SK-N-SH (cell line): Measurements from ENCODE around the gene TAF1D. TPM values are rescaled to one million over a fixed set of nuclear protein-coding genes. Genes with fewer than 3 reads are reported as not detected.

Source experiments
- CTCF ChIA-PET: fragments of 300-600, 350-600 bp; formaldehyde crosslinking; extraction: SDS; loops from one replicate; lab custom pipeline; 2021; lab: Yijun Ruan, JAX
- POLR2A ChIA-PET: fragments of 350-600 bp; sonication (Branson Sonifier 250); formaldehyde crosslinking; extraction: SDS; loops from one replicate; lab custom pipeline; 2020; ENCODE audit warnings: antibody characterized with exemption, inconsistent platforms; lab: Yijun Ruan, JAX
- DNase-seq: peaks from one replicate; pipeline ENCODE4 v3.0.0; 2012
- H2AFZ ChIP-seq: fragments of 200-600 bp; sonication (generic); 2 replicates; pipeline ENCODE4 v1.8.1; 2016; ENCODE audit warnings: antibody characterized with exemption, mild to moderate bottlenecking, low read depth
- H3F3A ChIP-seq: fragments of 200-600 bp; sonication (generic); replicated peaks from 2 replicates; pipeline ENCODE3; 2016; ENCODE audit warnings: antibody characterized with exemption, mild to moderate bottlenecking; ENCODE audit not compliant: insufficient read depth
- H3K27ac ChIP-seq, 2 experiments: fragments of 200-500 bp in 1 of 2; fragments of 200-600 bp in 1 of 2; sonication (Bioruptor generic) in 1 of 2; sonication (generic), shearing (Covaris generic) in 1 of 2; 2 replicates each; pipeline versions ENCODE4 v1.5.1 to v1.6.1; 2014 to 2016; ENCODE audit warnings: low read depth in 2 of 2, inconsistent platforms in 1 of 2, low read length in 1 of 2, mild to moderate bottlenecking in 1 of 2, mixed read lengths in 1 of 2
- H3K27me3 ChIP-seq: fragments of 200-600 bp; sonication (generic), shearing (Covaris generic); 2 replicates; pipeline ENCODE4 v1.6.1; 2016; ENCODE audit warnings: mixed run types; ENCODE audit not compliant: insufficient read depth
- H3K36me3 ChIP-seq, 2 experiments: fragments of 200-500 bp in 1 of 2; fragments of 200-600 bp in 1 of 2; sonication (Bioruptor generic) in 1 of 2; sonication (generic) in 1 of 2; replicated peaks in 1 of 2; 2 replicates each; pipeline versions ENCODE3 to v1.5.1; 2014 to 2016; ENCODE audit warnings: low read length in 1 of 2, mild to moderate bottlenecking in 1 of 2; ENCODE audit not compliant: insufficient read depth in 2 of 2, control insufficient read depth in 1 of 2
- H3K4me1 ChIP-seq, 2 experiments: fragments of 200-500 bp in 1 of 2; fragments of 200-600 bp in 1 of 2; sonication (Bioruptor generic) in 1 of 2; sonication (generic), shearing (Covaris generic) in 1 of 2; 2 replicates each; pipeline versions ENCODE4 v1.5.1 to v1.6.1; 2014 to 2016; ENCODE audit warnings: low read depth in 1 of 2, low read length in 1 of 2, mixed run types in 1 of 2; ENCODE audit not compliant: insufficient read depth in 2 of 2, control insufficient read depth in 1 of 2
- H3K4me2 ChIP-seq: fragments of 200-600 bp; sonication (generic), shearing (Covaris generic); 2 replicates; pipeline ENCODE4 v1.6.1; 2017; ENCODE audit warnings: mixed run types
- H3K4me3 ChIP-seq, 2 experiments: fragments of 200-500 bp in 1 of 2; fragments of 200-600 bp in 1 of 2; sonication (Bioruptor generic) in 1 of 2; sonication (generic), shearing (Covaris generic) in 1 of 2; 2 replicates each; pipeline versions ENCODE4 v1.5.1 to v1.8.1; 2014 to 2016; ENCODE audit warnings: low read depth in 2 of 2, inconsistent platforms in 1 of 2, low read length in 1 of 2, mild to moderate bottlenecking in 1 of 2, mixed read lengths in 1 of 2, moderate library complexity in 1 of 2
- H3K79me2 ChIP-seq: fragments of 200-600 bp; sonication (generic); 2 replicates; pipeline ENCODE4 v1.8.1; 2017; ENCODE audit warnings: mild to moderate bottlenecking; ENCODE audit not compliant: insufficient read depth
- H3K9ac ChIP-seq: fragments of 200-600 bp; sonication (generic); 2 replicates; pipeline ENCODE4 v1.6.1; 2017; ENCODE audit warnings: mixed run types
- H3K9me2 ChIP-seq: fragments of 200-600 bp; sonication (generic); 2 replicates; pipeline ENCODE4 v1.6.1; 2017; ENCODE audit warnings: mixed run types
- H3K9me3 ChIP-seq: fragments of 200-600 bp; sonication (generic); 2 replicates; pipeline ENCODE4 v1.6.1; 2017; ENCODE audit warnings: mixed run types, mild to moderate bottlenecking, moderate library complexity
- H4K20me1 ChIP-seq: fragments of 200-600 bp; sonication (generic); 2 replicates; pipeline ENCODE4 v1.6.1; 2017; ENCODE audit warnings: mild to moderate bottlenecking, mixed run types; ENCODE audit not compliant: insufficient read depth
- CHD2 ChIP-seq: fragments of 150-350 bp; IDR thresholded peaks from 2 replicates; pipeline ENCODE4 v1.6.1; 2018; ENCODE audit warnings: low read length; ENCODE audit not compliant: partially characterized antibody
- CTCF ChIP-seq: fragments of 200-600 bp; sonication (generic); IDR thresholded peaks from 2 replicates; pipeline ENCODE4 v1.6.1; 2017; ENCODE audit warnings: antibody characterized with exemption, mild to moderate bottlenecking, moderate library complexity
- EP300 ChIP-seq, 2 experiments: IDR thresholded peaks; 2 replicates each; pipeline versions ENCODE4 v1.4.0 to v1.6.1; 2012; ENCODE audit warnings: borderline replicate concordance in 1 of 2, low read depth in 1 of 2, low read length in 1 of 2
- EZH2phosphoT487 ChIP-seq: fragments of 200-600 bp; sonication (generic); IDR thresholded peaks from 2 replicates; pipeline ENCODE4 v1.6.1; 2017; ENCODE audit warnings: low read depth, mixed run types, mild to moderate bottlenecking, antibody characterized with exemption, moderate library complexity, borderline replicate concordance
- FOSL2 ChIP-seq: IDR thresholded peaks from 2 replicates; pipeline ENCODE4 v1.4.0; 2012; ENCODE audit warnings: low read depth, mild to moderate bottlenecking, moderate library complexity, borderline replicate concordance
- FOXM1 ChIP-seq: IDR thresholded peaks from 2 replicates; pipeline ENCODE4 v1.4.0; 2012; ENCODE audit warnings: low read depth, mild to moderate bottlenecking
- GABPA ChIP-seq: IDR thresholded peaks from 2 replicates; pipeline ENCODE4 v1.4.0; 2012; ENCODE audit warnings: low read depth, mild to moderate bottlenecking
- JUND ChIP-seq: IDR thresholded peaks from 2 replicates; pipeline ENCODE4 v1.4.0; 2012
- MEF2A ChIP-seq: IDR thresholded peaks from 2 replicates; pipeline ENCODE4 v1.4.0; 2012; ENCODE audit warnings: low read depth, borderline replicate concordance
- NFIC ChIP-seq: IDR thresholded peaks from 2 replicates; pipeline ENCODE4 v1.4.0; 2012; ENCODE audit warnings: borderline replicate concordance
- PBX3 ChIP-seq: IDR thresholded peaks from 2 replicates; pipeline ENCODE4; 2012
- POLR2AphosphoS5 ChIP-seq: IDR thresholded peaks from 2 replicates; pipeline ENCODE4 v1.6.1; 2012; ENCODE audit warnings: low read depth, low read length
- RAD21 ChIP-seq: IDR thresholded peaks from 2 replicates; pipeline ENCODE4 v1.6.1; 2012; ENCODE audit warnings: mild to moderate bottlenecking, low read length
- RCOR1 ChIP-seq: fragments of 150-350 bp; IDR thresholded peaks from 2 replicates; pipeline ENCODE4 v1.6.1; 2017; ENCODE audit warnings: antibody characterized with exemption, low read length
- RFX5 ChIP-seq: IDR thresholded peaks from 2 replicates; pipeline ENCODE4 v1.6.1; 2012; ENCODE audit warnings: mild to moderate bottlenecking, improper control_type of control experiment, low read length
- RXRA ChIP-seq: IDR thresholded peaks from 2 replicates; pipeline ENCODE4 v1.4.0; 2012; ENCODE audit warnings: low read depth, mild to moderate bottlenecking, borderline replicate concordance
- SIN3A ChIP-seq: IDR thresholded peaks from 2 replicates; pipeline ENCODE4 v1.6.1; 2012; ENCODE audit warnings: low read depth, mild to moderate bottlenecking, low read length, moderate library complexity, borderline replicate concordance
- TEAD4 ChIP-seq: IDR thresholded peaks from 2 replicates; pipeline ENCODE4 v1.4.0; 2012; ENCODE audit warnings: mild to moderate bottlenecking, borderline replicate concordance; ENCODE audit not compliant: insufficient read depth
- USF2 ChIP-seq: fragments of 150-350 bp; IDR thresholded peaks from 2 replicates; pipeline ENCODE4 v1.6.1; 2017; ENCODE audit warnings: antibody characterized with exemption, low read length, low read depth, borderline replicate concordance
- YY1 ChIP-seq: IDR thresholded peaks from 2 replicates; pipeline ENCODE4 v1.4.0; 2012; ENCODE audit warnings: low read depth, mild to moderate bottlenecking
- WGBS: methylation state at CpG from one replicate; pipeline ENCODE4 v1.1.6; 2017; ENCODE audit warnings: low lambda C conversion rate; 5-methylcytosine and 5-hydroxymethylcytosine counted together
- polyA plus RNA-seq, 3 experiments: library from polyadenylated mRNA; depleted of rRNA; stranded (reverse); fragments of >200 nt; gene quantifications; 2 replicates each; pipeline ENCODE4 v1.2.3, GENCODE V29; 2012

Gene TAF1D
- polyA plus RNA-seq, 1 of the 3 experiments (the other 2 are of a cell fraction): 56.7 TPM

- H2AFZ ChIP-seq: no peak overlapping the region
- no peaks in the 10 kb centered on the region for H3K9me2 ChIP-seq
- H3K9me3 ChIP-seq: no peaks in the 10 kb centered on the region
- no peak overlapping the region for H3K27ac ChIP-seq
- DNase-seq: no peak
- no peaks in the 10 kb centered on the region for H3K36me3 ChIP-seq
- no peaks in the 10 kb centered on the region for H3F3A ChIP-seq
- TF ChIP-seq SIN3A (no peak), USF2 (no peak), FOXM1 (no peak), EP300 (IDR thresholded peaks at IDR 0.05; ENCODE audit: borderline replicate concordance in 1 of 2, low read depth in 1 of 2, low read length in 1 of 2) (no peak), RFX5 (no peak), JUND (no peak), RXRA (no peak), CHD2 (no peak), RAD21 (no peak), RCOR1 (no peak), MEF2A (no peak), CTCF (no peak), TEAD4 (no peak), EZH2phosphoT487 (no peak), YY1 (no peak)
- no peak overlapping the region for H3K4me2 ChIP-seq
- no peaks in the 10 kb centered on the region for H3K79me2 ChIP-seq
- ChIA-PET CTCF (interaction anchor here (1.1 kb wide), 1 partner anchor 12 kb away, joined by 5 read pairs; the partner anchor contains the start of gene MED17), POLR2A (interaction anchor here (2.2 kb wide), 1 partner anchor 12 kb away, joined by 10 read pairs; the partner anchor contains the start of gene MED17)
- no peak overlapping the region for H3K4me3 ChIP-seq
- H3K4me1 ChIP-seq: no peaks in the 10 kb centered on the region
- 92% methylated on average over 4 of the region's 4 CpGs for WGBS
- H3K27me3 ChIP-seq: no peaks in the 10 kb centered on the region
- no peak overlapping the region for H3K9ac ChIP-seq
- no peaks in the 10 kb centered on the region for H4K20me1 ChIP-seq
These were observed 30.8 kb upstream of the TAF1D start for GRCh38 chr11:93772123-93772522.

DNA sequence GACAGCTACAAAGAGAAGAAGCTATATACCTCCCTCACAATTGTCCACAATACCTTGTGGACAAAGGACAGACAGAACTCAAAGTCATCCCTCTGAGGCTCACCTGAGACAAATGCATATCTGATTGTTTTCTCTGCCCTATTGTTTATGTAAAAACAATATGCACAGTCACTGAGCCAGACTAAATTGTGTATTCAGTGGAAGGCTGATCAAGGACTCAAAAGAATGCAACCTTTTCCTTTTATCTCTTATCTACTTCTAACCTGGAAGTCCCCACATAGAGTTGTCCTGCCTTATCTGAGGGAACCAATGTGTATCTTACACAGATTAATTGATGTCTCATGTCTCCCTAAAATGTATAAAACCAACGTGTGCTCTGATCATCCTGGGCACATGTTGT lies 28.9 kb upstream of the TAF1D start:
- Histone ChIP-seq H2AFZ (no peak overlapping the region), H3K9me3 (no peaks in the 10 kb centered on the region), H3K9me2 (no peaks in the 10 kb centered on the region), H3K4me2 (no peak overlapping the region), H3K79me2 (no peaks in the 10 kb centered on the region), H3K36me3 (no peaks in the 10 kb centered on the region), H3K27me3 (no peaks in the 10 kb centered on the region), H3K4me3 (no peak overlapping the region), H3K9ac (no peak overlapping the region), H4K20me1 (no peaks in the 10 kb centered on the region), H3K27ac (no peak overlapping the region), H3K4me1 (no peaks in the 10 kb centered on the region), H3F3A (no peaks in the 10 kb centered on the region)
- DNase-seq: no peak
- ChIA-PET CTCF (no interaction called here), POLR2A (no interaction called here)
- WGBS: 32% methylated on average over 1 of the region's 1 CpG
- TF ChIP-seq EP300 (IDR thresholded peaks at IDR 0.05; ENCODE audit: borderline replicate concordance in 1 of 2, low read depth in 1 of 2, low read length in 1 of 2) (no peak), GABPA (no peak), CTCF (no peak), FOXM1 (no peak), NFIC (no peak), POLR2AphosphoS5 (no peak), PBX3 (no peak), USF2 (no peak), FOSL2 (no peak)
